ENCODE data around the gene DCC. TPM values are rescaled to one million over a fixed set of nuclear protein-coding genes. Genes with fewer than 3 reads are reported as not detected.

The DCC gene
- total and polyA plus RNA-seq, 9 of the 15 experiments (the other 6 are each of a cell fraction or from before 2014, with no cell fraction given), result not detected

- Histone ChIP-seq H3K27ac (ENCODE audit: extremely low read depth, low read depth, low read length) (no peak overlapping the region), H3K79me2 (ENCODE audit: control insufficient read depth, insufficient read depth, low read length) (no peaks in the 10 kb centered on the region), H3K9ac (ENCODE audit: insufficient read depth in 1 of 2, low read depth in 2 of 2, low read length in 2 of 2) (no peak overlapping the region), H2AFZ (ENCODE audit: low read depth, low read length) (no peak overlapping the region), H3K36me3 (ENCODE audit: control insufficient read depth, insufficient read depth, low read length) (no peaks in the 10 kb centered on the region), H3K27me3 (ENCODE audit: control insufficient read depth in 2 of 2, insufficient read depth in 2 of 2, low read length in 2 of 2) (no peaks in the 10 kb centered on the region), H3K9me3 (replicated peaks; ENCODE audit: control insufficient read depth, insufficient read depth, low read depth, low read length) (no peaks in the 10 kb centered on the region), H3K4me2 (ENCODE audit: insufficient read depth, low read length) (no peak overlapping the region), H4K20me1 (replicated peaks; ENCODE audit: control insufficient read depth, insufficient read depth, low read length) (no peaks in the 10 kb centered on the region), H3K4me1 (replicated peaks in 1 of 2; ENCODE audit: control insufficient read depth in 2 of 2, insufficient read depth in 2 of 2, low read length in 2 of 2) (no peaks in the 10 kb centered on the region), H3K4me3 (no peak overlapping the region), H3K9me1 (ENCODE audit: control insufficient read depth, insufficient read depth, low read length) (no peaks in the 10 kb centered on the region)
- 0% methylated on average over 3 of the region's 3 CpGs for WGBS (ENCODE audit: insufficient coverage, low coverage, missing lambda C conversion rate)
- BruUV-seq (replicated peaks), result no TSS peak
- DNase-seq (ENCODE audit: extremely low read depth in 1 of 4, low spot score in 3 of 4) (no peak), ATAC-seq (no peak), FAIRE-seq (no peak)
- intact Hi-C loops (cut with micrococcal nuclease), result no loop called here
- ChIA-PET CTCF (ENCODE audit: low intra/inter-chr PET ratio) (no interaction called here), POLR2A (no interaction called here)
- in situ Hi-C loops (cut with MboI), result no loop called here
- no peak for TF ChIP-seq PRPF4 (IDR thresholded peaks at IDR 0.05; ENCODE audit: insufficient read depth, low read depth, low read length, poor library complexity, severe bottlenecking)
- no peak for TF ChIP-seq DPF2 (IDR thresholded peaks at IDR 0.05)
- TF ChIP-seq ZSCAN29 (IDR thresholded peaks at IDR 0.05), result no peak
- TF ChIP-seq SAFB (IDR thresholded peaks at IDR 0.05; ENCODE audit: borderline replicate concordance, low read depth, low read length), result no peak
- TF ChIP-seq ZNF174 (CRISPR knock-in tag; IDR thresholded peaks at IDR 0.05), result no peak
- TF ChIP-seq CLOCK (CRISPR knock-in tag; IDR thresholded peaks at IDR 0.05; ENCODE audit: borderline replicate concordance), result no peak
- TF ChIP-seq KLF6 (CRISPR knock-in tag; IDR thresholded peaks at IDR 0.05; ENCODE audit: borderline replicate concordance), result no peak
- TF ChIP-seq SPI1 (IDR thresholded peaks at IDR 0.05; ENCODE audit: borderline replicate concordance, low read depth, low read length), result no peak
- TF ChIP-seq ZNF79 (CRISPR knock-in tag; IDR thresholded peaks at IDR 0.05; ENCODE audit: low read depth), result no peak
- TF ChIP-seq CTCF (IDR thresholded peaks at IDR 0.05 in 2 of 3, conservative IDR thresholded peaks at IDR 0.05 in 1 of 3; ENCODE audit: insufficient read depth in 2 of 3, low read depth in 1 of 3, low read length in 3 of 3), result no peak
- no peak for TF ChIP-seq KAT2B (IDR thresholded peaks at IDR 0.05; ENCODE audit: low read depth, low read length)
- TF ChIP-seq ZFX (CRISPR knock-in tag; IDR thresholded peaks at IDR 0.05), result no peak
- no peak for TF ChIP-seq TAF9B (IDR thresholded peaks at IDR 0.05; ENCODE audit: partially characterized antibody)
These were observed 237.8 kb downstream of the DCC start for GRCh38 chr18:52577795-52578194.

All from K562 (cell line).